ENCODE data around the gene SCN7A.

SCN7A gene

DNA sequence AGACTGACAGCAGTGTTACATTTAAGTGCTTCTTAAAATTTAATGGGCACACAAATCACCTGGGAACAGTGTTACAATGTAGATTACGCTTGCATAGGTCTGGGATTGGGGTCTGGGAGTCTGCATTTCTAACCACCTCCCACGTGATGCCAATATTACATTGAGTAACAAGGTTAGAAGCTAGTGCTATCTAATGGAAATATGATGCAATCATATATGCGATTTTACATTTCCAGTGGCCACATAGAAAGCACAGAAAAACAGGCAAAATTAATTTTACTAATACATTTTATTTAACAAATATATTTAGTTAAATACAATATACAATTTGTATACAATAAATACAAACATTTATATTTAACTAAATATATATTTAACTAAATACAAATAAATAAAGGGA, 53.7 kb downstream of the SCN7A start:
- POLR2A ChIA-PET, result no interaction called here
- DNase-seq (ENCODE audit: extremely low spot score), result no peak
- TF ChIP-seq, protein P1, sequence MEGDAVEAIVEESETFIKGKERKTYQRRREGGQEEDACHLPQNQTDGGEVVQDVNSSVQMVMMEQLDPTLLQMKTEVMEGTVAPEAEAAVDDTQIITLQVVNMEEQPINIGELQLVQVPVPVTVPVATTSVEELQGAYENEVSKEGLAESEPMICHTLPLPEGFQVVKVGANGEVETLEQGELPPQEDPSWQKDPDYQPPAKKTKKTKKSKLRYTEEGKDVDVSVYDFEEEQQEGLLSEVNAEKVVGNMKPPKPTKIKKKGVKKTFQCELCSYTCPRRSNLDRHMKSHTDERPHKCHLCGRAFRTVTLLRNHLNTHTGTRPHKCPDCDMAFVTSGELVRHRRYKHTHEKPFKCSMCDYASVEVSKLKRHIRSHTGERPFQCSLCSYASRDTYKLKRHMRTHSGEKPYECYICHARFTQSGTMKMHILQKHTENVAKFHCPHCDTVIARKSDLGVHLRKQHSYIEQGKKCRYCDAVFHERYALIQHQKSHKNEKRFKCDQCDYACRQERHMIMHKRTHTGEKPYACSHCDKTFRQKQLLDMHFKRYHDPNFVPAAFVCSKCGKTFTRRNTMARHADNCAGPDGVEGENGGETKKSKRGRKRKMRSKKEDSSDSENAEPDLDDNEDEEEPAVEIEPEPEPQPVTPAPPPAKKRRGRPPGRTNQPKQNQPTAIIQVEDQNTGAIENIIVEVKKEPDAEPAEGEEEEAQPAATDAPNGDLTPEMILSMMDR (IDR thresholded peaks at IDR 0.05; ENCODE audit: control extremely low read depth, extremely low read depth, low read depth, missing control alignments), result no peak
- CTCF ChIA-PET, result no interaction called here

DNA sequence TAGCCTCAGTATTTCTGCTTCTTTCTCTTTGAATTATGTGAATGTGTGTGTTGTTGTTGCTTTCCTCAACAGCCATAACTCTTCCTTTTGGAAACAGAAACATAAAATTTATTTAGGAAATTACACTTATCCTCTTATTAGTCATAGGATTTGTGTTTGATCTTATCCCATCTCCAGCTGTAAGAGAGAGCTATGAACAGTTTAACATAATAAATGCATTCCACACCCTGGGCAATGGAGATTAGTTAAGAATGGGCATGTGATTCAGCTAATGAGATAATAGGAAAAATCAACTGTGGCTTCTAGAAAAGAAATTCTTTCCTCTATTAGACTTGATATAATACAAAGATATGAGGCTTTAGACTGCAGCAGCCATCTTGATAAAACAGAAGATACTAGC, 55.0 kb downstream of the SCN7A start:
- ChIA-PET POLR2A (no interaction called here), CTCF (no interaction called here)
- DNase-seq (ENCODE audit: extremely low spot score), result no peak
- TF ChIP-seq, protein P1 (IDR thresholded peaks at IDR 0.05; ENCODE audit: control extremely low read depth, extremely low read depth, low read depth, missing control alignments), result no peak

DNA sequence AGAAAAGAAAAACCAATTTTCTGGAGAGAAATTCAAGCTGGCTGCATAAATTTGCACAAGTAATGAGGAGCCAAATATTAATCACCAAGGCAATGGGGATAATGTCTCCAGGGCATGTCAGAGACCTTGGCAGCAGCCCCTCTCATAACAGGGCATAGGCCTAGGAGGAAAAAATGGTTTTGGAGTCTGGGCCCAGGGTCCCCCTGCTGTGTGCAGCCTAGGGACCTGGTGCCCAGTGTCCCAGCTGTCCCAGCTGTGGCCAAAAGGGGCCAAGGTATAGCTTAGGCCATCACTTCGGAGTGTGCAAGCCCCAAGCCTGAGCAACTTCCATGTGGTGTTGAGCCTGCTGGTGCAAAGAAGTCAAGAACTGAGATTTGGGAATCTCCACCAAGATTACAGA, 57.1 kb downstream of the SCN7A start:
- POLR2A ChIA-PET, result no interaction called here
- TF ChIP-seq, protein P1 (IDR thresholded peaks at IDR 0.05; ENCODE audit: control extremely low read depth, extremely low read depth, low read depth, missing control alignments), result no peak
- CTCF ChIA-PET, result no interaction called here
- DNase-seq (ENCODE audit: extremely low spot score), result no peak

DNA sequence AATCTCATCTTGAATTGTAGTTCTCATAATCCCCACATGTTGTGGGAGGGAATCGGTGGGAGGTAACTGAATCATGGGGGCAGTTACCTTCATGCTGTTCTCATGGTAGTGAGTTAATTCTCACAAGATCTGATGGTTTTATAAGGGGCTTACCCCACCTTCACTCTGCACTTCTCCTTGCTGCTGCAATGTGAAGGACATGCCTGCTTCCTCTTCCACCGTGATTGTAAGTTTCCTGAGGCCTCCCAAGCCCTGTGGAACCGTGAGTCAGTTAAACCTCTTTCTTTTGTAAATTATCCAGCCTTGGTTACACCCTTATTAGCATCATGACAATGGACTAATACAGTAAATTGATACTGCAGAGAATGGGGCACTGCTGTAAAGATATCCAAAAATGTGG, 57.9 kb downstream of the SCN7A start:
- TF ChIP-seq, protein P1 (IDR thresholded peaks at IDR 0.05; ENCODE audit: control extremely low read depth, extremely low read depth, low read depth, missing control alignments), result no peak
- POLR2A ChIA-PET, result no interaction called here
- DNase-seq (ENCODE audit: extremely low spot score), result no peak
- CTCF ChIA-PET, result no interaction called here

DNA sequence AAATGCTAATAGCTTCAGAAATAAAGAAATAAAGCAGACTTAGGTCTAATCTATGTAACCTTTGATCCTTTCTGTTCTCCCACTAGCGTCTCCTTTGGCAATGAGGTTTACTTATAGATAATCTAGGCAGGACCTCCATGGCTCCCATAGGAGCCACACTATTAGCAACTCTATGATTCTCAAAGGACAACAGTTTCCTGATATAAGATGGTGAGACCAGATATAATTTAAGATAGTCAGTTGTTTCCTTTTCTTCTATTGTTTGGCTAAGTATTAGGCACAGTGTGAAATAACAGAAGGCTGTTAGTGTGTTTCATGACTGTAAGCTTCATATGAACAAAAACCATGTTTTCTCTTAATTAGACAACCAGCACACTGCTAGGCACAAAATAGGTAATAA, 59.6 kb downstream of the SCN7A start:
- POLR2A ChIA-PET, result no interaction called here
- CTCF ChIA-PET, result no interaction called here
- TF ChIP-seq, protein P1 (IDR thresholded peaks at IDR 0.05; ENCODE audit: control extremely low read depth, extremely low read depth, low read depth, missing control alignments), result no peak
- DNase-seq (ENCODE audit: extremely low spot score), result no peak

DNA sequence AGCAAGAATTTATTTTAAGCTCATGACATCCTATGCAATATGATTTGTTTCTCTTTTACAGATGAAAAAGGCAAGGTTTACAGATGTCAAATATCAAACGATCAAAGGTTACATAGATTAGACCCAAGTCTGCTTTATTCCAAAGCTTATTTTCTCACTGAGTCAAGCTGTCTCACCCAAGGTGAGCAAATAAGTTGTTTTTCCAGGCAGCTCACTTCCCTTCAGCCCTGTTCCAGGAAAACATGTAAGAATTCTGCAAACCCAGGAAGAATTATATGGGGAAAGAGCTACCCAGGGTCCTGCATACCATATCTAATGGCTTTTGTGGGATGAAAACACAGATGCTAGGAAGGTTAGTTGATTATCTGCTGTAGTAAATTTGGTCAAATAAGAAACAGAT, 60.6 kb downstream of the SCN7A start:
- POLR2A ChIA-PET, result no interaction called here
- TF ChIP-seq, protein P1 (IDR thresholded peaks at IDR 0.05; ENCODE audit: control extremely low read depth, extremely low read depth, low read depth, missing control alignments), result no peak

DNA sequence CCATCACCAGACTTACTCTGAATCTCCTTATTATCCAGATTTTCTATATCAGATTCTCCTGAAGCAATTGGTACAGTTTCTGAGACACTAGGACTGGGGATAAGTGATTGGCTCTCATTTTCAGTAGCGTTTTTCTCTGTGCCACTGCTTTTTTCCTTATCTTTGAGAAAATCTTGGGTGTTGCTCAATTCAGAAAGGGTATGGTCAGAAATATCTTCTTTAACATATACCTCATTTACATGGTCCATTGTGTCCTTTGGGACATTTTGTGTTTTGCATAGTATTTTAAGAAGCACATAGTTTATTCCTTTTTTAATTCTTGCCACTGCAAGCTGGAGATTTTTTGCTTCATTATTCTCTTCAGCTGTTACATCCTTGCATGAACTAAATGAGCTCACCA, 61.7 kb downstream of the SCN7A start:
- DNase-seq (ENCODE audit: extremely low spot score), result no peak
- TF ChIP-seq, protein P1 (IDR thresholded peaks at IDR 0.05; ENCODE audit: control extremely low read depth, extremely low read depth, low read depth, missing control alignments), result no peak
- ChIA-PET POLR2A (no interaction called here), CTCF (interaction anchor here (1.1 to 1.8 kb wide), 2 partner anchors 11 to 19 kb away, joined by 3 to 4 read pairs; no protein-coding TSS in a partner anchor)

More for the DNA sequence above, 60.6 kb downstream of the SCN7A start:
- CTCF ChIA-PET, result no interaction called here
- DNase-seq (ENCODE audit: extremely low spot score), result no peak

Data from GM10248 (cell line).